ENCODE results near the gene CRACR2A.

CRACR2A gene

DNA sequence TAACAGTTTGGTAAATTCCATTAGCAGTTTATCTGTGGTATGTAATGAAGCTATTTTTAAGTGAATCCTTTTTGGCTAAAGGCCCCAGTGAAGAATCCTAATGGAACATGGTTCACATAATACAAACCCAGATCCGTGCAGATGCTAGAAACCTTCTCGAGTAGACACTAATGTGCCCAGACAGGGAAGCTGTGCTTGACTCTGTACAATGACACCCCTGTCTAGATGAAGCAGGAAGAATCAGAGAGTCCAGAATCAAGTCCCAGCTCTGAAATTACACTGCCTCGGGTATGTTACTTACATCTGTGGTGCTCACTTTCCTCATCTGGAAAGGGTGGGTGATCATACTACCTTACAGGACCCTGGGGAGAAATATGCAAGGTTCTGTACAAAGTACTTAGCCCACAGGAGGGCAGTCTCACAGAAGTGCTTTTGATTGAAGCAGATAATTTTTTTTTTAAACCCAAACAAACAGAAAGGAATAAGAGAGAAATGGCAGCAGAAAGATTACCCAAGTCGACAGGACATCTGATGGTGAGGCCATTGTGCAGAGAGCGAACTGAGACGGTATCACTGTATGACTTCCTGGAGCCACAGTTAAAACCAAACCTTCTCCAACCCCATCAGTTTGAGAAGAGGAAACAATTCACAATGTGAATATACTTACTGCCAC is 8.5 kb downstream of the CRACR2A start:
- H4K20me1 ChIP-seq (ENCODE audit: insufficient read depth, low read length): 0 out of 2 replicates have a peak, but pooled peaks cover 3% of the 10 kb centered on the region
- H3K4me2 ChIP-seq (ENCODE audit: low read length): no peak overlapping the region
- H3K4me3 ChIP-seq (ENCODE audit: low read length): no peak overlapping the region
- peaks cover 17% of the 10 kb centered on the region for H3K36me3 ChIP-seq (replicated peaks; ENCODE audit: low read depth, low read length)
- no peaks in the 10 kb centered on the region for H3K27me3 ChIP-seq (ENCODE audit: low read depth, low read length)
- peaks cover 34% of the 10 kb centered on the region for H3K79me2 ChIP-seq (ENCODE audit: low read length)
- TF ChIP-seq, protein P1, sequence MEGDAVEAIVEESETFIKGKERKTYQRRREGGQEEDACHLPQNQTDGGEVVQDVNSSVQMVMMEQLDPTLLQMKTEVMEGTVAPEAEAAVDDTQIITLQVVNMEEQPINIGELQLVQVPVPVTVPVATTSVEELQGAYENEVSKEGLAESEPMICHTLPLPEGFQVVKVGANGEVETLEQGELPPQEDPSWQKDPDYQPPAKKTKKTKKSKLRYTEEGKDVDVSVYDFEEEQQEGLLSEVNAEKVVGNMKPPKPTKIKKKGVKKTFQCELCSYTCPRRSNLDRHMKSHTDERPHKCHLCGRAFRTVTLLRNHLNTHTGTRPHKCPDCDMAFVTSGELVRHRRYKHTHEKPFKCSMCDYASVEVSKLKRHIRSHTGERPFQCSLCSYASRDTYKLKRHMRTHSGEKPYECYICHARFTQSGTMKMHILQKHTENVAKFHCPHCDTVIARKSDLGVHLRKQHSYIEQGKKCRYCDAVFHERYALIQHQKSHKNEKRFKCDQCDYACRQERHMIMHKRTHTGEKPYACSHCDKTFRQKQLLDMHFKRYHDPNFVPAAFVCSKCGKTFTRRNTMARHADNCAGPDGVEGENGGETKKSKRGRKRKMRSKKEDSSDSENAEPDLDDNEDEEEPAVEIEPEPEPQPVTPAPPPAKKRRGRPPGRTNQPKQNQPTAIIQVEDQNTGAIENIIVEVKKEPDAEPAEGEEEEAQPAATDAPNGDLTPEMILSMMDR (IDR thresholded peaks at IDR 0.05; ENCODE audit: low read depth, low read length): no peak
- TF ChIP-seq EZH2phosphoT487 (IDR thresholded peaks at IDR 0.05; ENCODE audit: low read depth): no peak
- H3K4me1 ChIP-seq (ENCODE audit: low read length): no peaks in the 10 kb centered on the region
- H3K27ac ChIP-seq (ENCODE audit: low read length): no peak overlapping the region
- no peak overlapping the region for H3K9ac ChIP-seq (ENCODE audit: low read length)
- no peak overlapping the region for H2AFZ ChIP-seq (ENCODE audit: low read depth, low read length)
- H3K9me3 ChIP-seq (ENCODE audit: insufficient read depth, low read length): no peaks in the 10 kb centered on the region

DNA sequence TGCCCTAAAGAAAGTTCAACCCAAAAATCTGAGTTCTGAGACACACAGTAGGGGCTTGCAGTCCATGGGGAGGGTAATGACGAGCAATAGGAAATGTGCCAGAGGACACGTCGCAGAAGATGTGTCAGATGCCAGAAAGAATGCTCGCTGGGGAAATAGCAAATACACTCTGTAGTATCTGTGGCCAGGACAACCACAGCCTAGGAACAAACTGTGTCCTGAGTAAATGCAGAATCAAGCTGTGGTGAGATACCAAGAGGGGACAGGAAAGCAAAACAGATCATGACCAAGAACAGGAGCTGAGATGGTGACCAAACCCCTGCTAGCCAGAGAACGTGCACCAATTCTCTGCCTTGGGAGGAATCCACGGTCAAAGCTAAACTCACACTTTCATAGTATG is 9.1 kb downstream of the CRACR2A start:
- Histone ChIP-seq H3K27me3 (ENCODE audit: low read depth, low read length) (no peaks in the 10 kb centered on the region), H3K4me3 (ENCODE audit: low read length) (no peak overlapping the region), H3K9ac (ENCODE audit: low read length) (no peak overlapping the region), H3K4me2 (ENCODE audit: low read length) (no peak overlapping the region), H4K20me1 (ENCODE audit: insufficient read depth, low read length) (0 out of 2 replicates have a peak, but pooled peaks cover 3% of the 10 kb centered on the region), H3K27ac (ENCODE audit: low read length) (no peak overlapping the region), H3K4me1 (ENCODE audit: low read length) (no peaks in the 10 kb centered on the region), H3K79me2 (ENCODE audit: low read length) (peaks cover 28% of the 10 kb centered on the region), H2AFZ (ENCODE audit: low read depth, low read length) (no peak overlapping the region), H3K36me3 (replicated peaks; ENCODE audit: low read depth, low read length) (peaks cover 15% of the 10 kb centered on the region), H3K9me3 (ENCODE audit: insufficient read depth, low read length) (no peaks in the 10 kb centered on the region)
- TF ChIP-seq, protein P1 (IDR thresholded peaks at IDR 0.05; ENCODE audit: low read depth, low read length): no peak
- TF ChIP-seq EZH2phosphoT487 (IDR thresholded peaks at IDR 0.05; ENCODE audit: low read depth): no peak

DNA sequence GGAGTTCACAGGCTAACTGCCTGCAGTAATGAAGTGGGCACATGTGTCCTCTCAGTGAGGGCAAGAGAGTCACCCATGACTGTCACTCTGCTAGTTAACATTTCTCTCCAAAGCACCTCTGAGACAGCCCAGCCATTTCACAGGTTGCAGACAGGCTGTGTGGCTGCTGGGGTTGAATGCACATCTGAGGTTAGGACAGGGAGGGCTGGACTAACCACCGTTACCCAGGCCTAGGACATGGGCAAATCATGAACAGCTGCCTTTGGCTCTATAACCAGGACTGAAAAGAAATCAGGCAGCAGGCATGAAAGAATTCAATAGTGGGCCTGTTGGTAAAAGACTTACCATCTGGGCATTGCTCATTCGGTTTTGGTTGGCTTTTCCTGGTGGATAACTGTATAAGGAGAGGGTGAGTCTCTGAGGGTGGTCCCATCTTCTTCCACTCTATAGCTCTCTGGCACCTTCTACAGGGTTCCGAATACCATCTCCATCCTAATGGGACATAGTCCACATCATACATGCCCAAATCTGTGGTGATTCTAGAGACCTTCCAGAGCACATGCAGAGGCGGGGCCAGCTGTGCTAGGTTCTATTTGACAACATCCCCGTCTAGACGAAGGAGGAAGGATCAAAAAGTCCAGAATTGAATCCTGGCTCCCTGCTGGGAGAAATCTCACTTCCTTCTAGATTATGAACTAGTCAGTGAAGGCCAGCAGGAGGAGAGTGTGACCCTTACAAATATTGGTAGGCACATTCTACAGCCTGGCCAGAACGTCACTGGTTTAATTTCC is 10.8 kb downstream of the CRACR2A start:
- H3K4me3 ChIP-seq (ENCODE audit: low read length): no peak overlapping the region
- no peaks in the 10 kb centered on the region for H3K27me3 ChIP-seq (ENCODE audit: low read depth, low read length)
- no peak overlapping the region for H3K27ac ChIP-seq (ENCODE audit: low read length)
- no peaks in the 10 kb centered on the region for H3K9me3 ChIP-seq (ENCODE audit: insufficient read depth, low read length)
- H3K79me2 ChIP-seq (ENCODE audit: low read length): peaks cover 14% of the 10 kb centered on the region; the same call in 1 of the 2 replicates
- peaks cover 9% of the 10 kb centered on the region for H3K36me3 ChIP-seq (replicated peaks; ENCODE audit: low read depth, low read length)
- H3K4me1 ChIP-seq (ENCODE audit: low read length): no peaks in the 10 kb centered on the region
- no peak overlapping the region for H2AFZ ChIP-seq (ENCODE audit: low read depth, low read length)
- TF ChIP-seq, protein P1 (IDR thresholded peaks at IDR 0.05; ENCODE audit: low read depth, low read length): no peak
- TF ChIP-seq EZH2phosphoT487 (IDR thresholded peaks at IDR 0.05; ENCODE audit: low read depth): no peak
- H4K20me1 ChIP-seq (ENCODE audit: insufficient read depth, low read length): 0 out of 2 replicates have a peak, but pooled peaks cover 3% of the 10 kb centered on the region
- no peak overlapping the region for H3K9ac ChIP-seq (ENCODE audit: low read length)
- H3K4me2 ChIP-seq (ENCODE audit: low read length): no peak overlapping the region
